H1 (cell line): ENCODE results near the gene NOTCH4. TPM values are rescaled to one million over a fixed set of nuclear protein-coding genes. Genes with fewer than 3 reads are reported as not detected.

Experiments used
- CTCF ChIA-PET: fragments of 300-600 bp; sonication (Branson Sonifier 250); formaldehyde crosslinking; loops from one replicate; lab custom pipeline; 2021; ENCODE audit not compliant: partially characterized antibody; lab: Charles Lee
- POLR2A ChIA-PET: fragments of 300-600 bp; sonication (Branson Sonifier 250); formaldehyde crosslinking; loops from one replicate; lab custom pipeline; 2021; ENCODE audit warnings: inconsistent platforms; ENCODE audit not compliant: partially characterized antibody; lab: Charles Lee
- DNase-seq, 2 experiments: peaks; one replicate each; pipeline versions ENCODE4 v3.0.0 to v3.0.0-alpha.2; 2010 to 2022; ENCODE audit warnings: low spot score in 2 of 2, low read depth in 1 of 2, mixed read lengths in 1 of 2
- FAIRE-seq: peaks from 2 replicates; lab custom pipeline; 2011; peaks lifted over from hg19 to GRCh38; lab: Jason Lieb, UNC
- H2AFZ ChIP-seq: 2 replicates; pipeline ENCODE4 v1.8.1; 2012; ENCODE audit warnings: low read length, inconsistent platforms
- H2AK5ac ChIP-seq: 2 replicates; pipeline ENCODE4 v1.6.1; 2013; ENCODE audit warnings: low read depth, low read length
- H2BK120ac ChIP-seq: replicated peaks from 2 replicates; pipeline ENCODE3; 2013; ENCODE audit warnings: low read depth, low read length, inconsistent platforms
- H2BK12ac ChIP-seq: 2 replicates; pipeline ENCODE4 v1.6.1; 2013; ENCODE audit warnings: low read depth, low read length
- H2BK15ac ChIP-seq: 2 replicates; pipeline ENCODE4 v1.6.1; 2013; ENCODE audit warnings: low read length
- H2BK20ac ChIP-seq: 2 replicates; pipeline ENCODE4 v1.6.1; 2013; ENCODE audit warnings: low read length
- H2BK5ac ChIP-seq: 2 replicates; pipeline ENCODE4 v1.6.1; 2013; ENCODE audit warnings: low read depth, low read length
- H3K14ac ChIP-seq: 2 replicates; pipeline ENCODE4 v1.6.1; 2013; ENCODE audit warnings: inconsistent platforms; ENCODE audit not compliant: insufficient read length
- H3K18ac ChIP-seq: 2 replicates; pipeline ENCODE4 v1.6.1; 2013; ENCODE audit warnings: low read length; ENCODE audit errors: extremely low read depth
- H3K23ac ChIP-seq: 2 replicates; pipeline ENCODE4 v1.6.1; 2013; ENCODE audit warnings: inconsistent platforms; ENCODE audit not compliant: insufficient read length
- H3K23me2 ChIP-seq: 2 replicates; pipeline ENCODE4 v1.6.1; 2013; ENCODE audit warnings: low read depth, low read length
- H3K27ac ChIP-seq: 2 replicates; pipeline ENCODE4 v1.6.1; 2011; ENCODE audit warnings: low read depth, low read length, inconsistent platforms
- H3K27me3 ChIP-seq, 4 experiments: replicated peaks in 1 of 4; 1 replicate in 1 of 4; 2 replicates in 3 of 4; pipeline versions ENCODE4 v1.6.1 to v1.8.1; 2011 to 2013; ENCODE audit warnings: low read length in 3 of 4, mild to moderate bottlenecking in 3 of 4, inconsistent platforms in 2 of 4, mixed read lengths in 2 of 4, moderate library complexity in 1 of 4; ENCODE audit not compliant: control insufficient read depth in 3 of 4, insufficient read depth in 3 of 4; ENCODE audit errors: extremely low read depth in 1 of 4
- H3K36me3 ChIP-seq, 4 experiments: 2 replicates each; pipeline versions ENCODE4 v1.6.1 to v1.8.1; 2011 to 2013; ENCODE audit warnings: mild to moderate bottlenecking in 4 of 4, low read length in 3 of 4, moderate library complexity in 2 of 4, control low read depth in 1 of 4, inconsistent platforms in 1 of 4; ENCODE audit not compliant: insufficient read depth in 4 of 4, control insufficient read depth in 2 of 4
- H3K4ac ChIP-seq: replicated peaks from 2 replicates; pipeline ENCODE3; 2013; ENCODE audit warnings: low read length, low read depth, mixed read lengths, inconsistent platforms; ENCODE audit not compliant: insufficient read length
- H3K4me1 ChIP-seq, 4 experiments: replicated peaks in 1 of 4; 1 replicate in 1 of 4; 2 replicates in 3 of 4; pipeline versions ENCODE4 v1.6.1 to v1.8.1; 2011 to 2013; ENCODE audit warnings: low read length in 3 of 4, inconsistent platforms in 2 of 4, mixed read lengths in 1 of 4; ENCODE audit not compliant: insufficient read depth in 4 of 4, control insufficient read depth in 3 of 4
- H3K4me2 ChIP-seq, 2 experiments: 2 replicates each; pipeline versions ENCODE4 v1.6.1 to v1.8.1; 2011 to 2013; ENCODE audit warnings: low read depth in 2 of 2, low read length in 2 of 2, control low read depth in 1 of 2, inconsistent platforms in 1 of 2, mild to moderate bottlenecking in 1 of 2; ENCODE audit not compliant: insufficient read depth in 1 of 2
- H3K4me3 ChIP-seq, 4 experiments: fragments of 200-600, 300-600 bp in 1 of 4; sonication (generic), shearing (Covaris generic), sonication (Bioruptor Twin) in 1 of 4; 2 replicates each; pipeline versions ENCODE4 v1.5.1 to v1.8.1; 2011 to 2016; ENCODE audit warnings: low read length in 4 of 4, low read depth in 3 of 4, control low read depth in 2 of 4, inconsistent platforms in 2 of 4, mild to moderate bottlenecking in 2 of 4, mixed read lengths in 1 of 4, moderate library complexity in 1 of 4; ENCODE audit not compliant: insufficient read depth in 2 of 4; ENCODE audit errors: extremely low read depth in 1 of 4
- H3K56ac ChIP-seq: replicated peaks from 2 replicates; pipeline ENCODE3; 2013; ENCODE audit warnings: low read depth, mild to moderate bottlenecking, mixed read lengths, low read length, inconsistent platforms; ENCODE audit not compliant: insufficient read length
- H3K79me1 ChIP-seq: 2 replicates; pipeline ENCODE4 v1.6.1; 2013; ENCODE audit warnings: low read depth, low read length, control low read depth
- H3K79me2 ChIP-seq, 2 experiments: 2 replicates each; pipeline versions ENCODE4 v1.6.1 to v1.8.1; 2012 to 2013; ENCODE audit warnings: low read length in 2 of 2, mild to moderate bottlenecking in 2 of 2, inconsistent platforms in 1 of 2; ENCODE audit not compliant: insufficient read depth in 2 of 2, control insufficient read depth in 1 of 2
- H3K9ac ChIP-seq, 4 experiments: replicated peaks in 1 of 4; 1 replicate in 1 of 4; 2 replicates in 3 of 4; pipeline versions ENCODE4 v1.6.1 to v1.8.1; 2011 to 2013; ENCODE audit warnings: low read depth in 3 of 4, low read length in 3 of 4, control low read depth in 2 of 4, mild to moderate bottlenecking in 2 of 4, moderate library complexity in 2 of 4, inconsistent platforms in 1 of 4; ENCODE audit errors: extremely low read depth in 1 of 4
- H3K9me3 ChIP-seq, 2 experiments: 2 replicates each; pipeline versions ENCODE4 v1.6.1 to v1.8.1; 2012 to 2013; ENCODE audit warnings: mild to moderate bottlenecking in 2 of 2, moderate library complexity in 2 of 2, control low read depth in 1 of 2, inconsistent platforms in 1 of 2, low read depth in 1 of 2, low read length in 1 of 2, mixed read lengths in 1 of 2; ENCODE audit not compliant: insufficient read depth in 2 of 2
- H4K20me1 ChIP-seq, 2 experiments: replicated peaks in 1 of 2; 2 replicates each; pipeline versions ENCODE3 to v1.8.1; 2011 to 2013; ENCODE audit warnings: inconsistent platforms in 2 of 2, low read length in 2 of 2, mild to moderate bottlenecking in 1 of 2; ENCODE audit not compliant: insufficient read depth in 2 of 2, control insufficient read depth in 1 of 2
- H4K5ac ChIP-seq: 2 replicates; pipeline ENCODE4 v1.6.1; 2013; ENCODE audit warnings: low read length, low read depth, mixed read lengths, inconsistent platforms; ENCODE audit not compliant: insufficient read length
- H4K8ac ChIP-seq: 2 replicates; pipeline ENCODE4 v1.8.0; 2013; ENCODE audit warnings: mild to moderate bottlenecking, moderate library complexity, low read length, inconsistent platforms; ENCODE audit not compliant: insufficient read depth; ENCODE audit errors: extremely low read depth
- H4K91ac ChIP-seq: replicated peaks from 2 replicates; pipeline ENCODE3; 2013; ENCODE audit warnings: low read length, mixed read lengths, inconsistent platforms; ENCODE audit not compliant: insufficient read length
- BCL11A ChIP-seq, 2 experiments: IDR thresholded peaks; one replicate each; pipeline ENCODE4 v1.6.1; 2011; ENCODE audit warnings: low read depth in 2 of 2, low read length in 2 of 2, mild to moderate bottlenecking in 2 of 2
- CREB1 ChIP-seq: IDR thresholded peaks from 2 replicates; pipeline ENCODE4 v1.6.1; 2012; ENCODE audit warnings: inconsistent platforms
- NRF1 ChIP-seq: IDR thresholded peaks from 2 replicates; pipeline ENCODE4 v1.6.1; 2011; ENCODE audit warnings: mild to moderate bottlenecking, low read depth, low read length, improper control_type of control experiment
- PHF8 ChIP-seq: fragments of 200-600 bp; sonication (generic); conservative IDR thresholded peaks from 2 replicates; pipeline ENCODE4 v1.7.1; 2012; ENCODE audit warnings: low read depth, mild to moderate bottlenecking, inconsistent platforms, low read length, moderate library complexity
- POLR2A ChIP-seq, 2 experiments: IDR thresholded peaks; 1 replicate in 1 of 2; 2 replicates in 1 of 2; pipeline ENCODE4 v1.6.1; 2011; ENCODE audit warnings: low read depth in 2 of 2, low read length in 2 of 2, mild to moderate bottlenecking in 2 of 2; ENCODE audit errors: control extremely low read depth in 1 of 2
- SRF ChIP-seq: IDR thresholded peaks from 2 replicates; pipeline ENCODE4 v1.6.1; 2011; ENCODE audit warnings: mild to moderate bottlenecking, low read depth, low read length, moderate library complexity
- TAF1 ChIP-seq: IDR thresholded peaks from 2 replicates; pipeline ENCODE4 v1.6.1; 2011; ENCODE audit warnings: mild to moderate bottlenecking, low read depth, low read length
- TAF7 ChIP-seq: optimal IDR thresholded peaks from 2 replicates; pipeline ENCODE3; 2011; ENCODE audit warnings: low read depth, mild to moderate bottlenecking, inconsistent platforms, low read length, moderate library complexity, borderline replicate concordance
- TBP ChIP-seq: IDR thresholded peaks from 2 replicates; pipeline ENCODE4 v1.6.1; 2011; ENCODE audit warnings: low read depth, low read length, improper control_type of control experiment
- YY1 ChIP-seq: IDR thresholded peaks from 2 replicates; pipeline ENCODE4 v1.6.1; 2011; ENCODE audit warnings: low read depth, mild to moderate bottlenecking, low read length
- WGBS, 2 experiments: shearing (Covaris generic) in 1 of 2; methylation state at CpG; one replicate each; pipeline versions ENCODE4 v1.1.6 to v1.1.7; 2013 to 2015; ENCODE audit warnings: low lambda C conversion rate in 2 of 2, mixed read lengths in 2 of 2, inconsistent platforms in 1 of 2, low coverage in 1 of 2, missing lambda C conversion rate in 1 of 2; ENCODE audit not compliant: insufficient replicate concordance in 2 of 2, insufficient coverage in 1 of 2, insufficient read length in 1 of 2; ENCODE audit errors: extremely low coverage in 1 of 2, missing lambda C conversion rate in 1 of 2; 5-methylcytosine and 5-hydroxymethylcytosine counted together
- polyA plus RNA-seq, 7 experiments: library from polyadenylated mRNA; depleted of rRNA in 3 of 7; stranded (reverse) in 5 of 7; unstranded in 2 of 7; fragments of >200 nt in 5 of 7; fragments of 200-250 nt in 2 of 7; gene quantifications; 1 replicate in 5 of 7; 2 replicates in 1 of 7; 4 replicates in 1 of 7; pipeline versions ENCODE4 v1.2.1 to v1.2.3, GENCODE V29; 2011 to 2013; ENCODE audit warnings: missing spikeins in 2 of 7, mixed read lengths in 2 of 7
- total RNA-seq: library from RNA; stranded (reverse); fragmentation: NEBNext Ultra II Directional; extraction: Animal tissue kit (Norgen Biotek cat#: 25700); gene quantifications from 2 replicates; pipeline ENCODE4 v1.2.1, GENCODE V29; 2021

NOTCH4 gene
- total and polyA plus RNA-seq, 2 of the 8 experiments (the other 6 are each of a cell fraction or from before 2014, with no cell fraction given) = 1.9 to 2.8 TPM

GRCh38 chr6:32177183-32177787 lies 46.6 kb downstream of the NOTCH4 start:
- peak overlapping the region; percentile 95; the same call in 1 of the 2 replicates for H4K8ac ChIP-seq
- peaks cover 5 to 21% (median 9%) of the 10 kb centered on the region in 4 experiments; a peak in 6 of 7 replicates for H3K4me1 ChIP-seq
- H3K23ac ChIP-seq = no peak overlapping the region
- peak overlapping the region; percentile 26 for H3K56ac ChIP-seq
- peaks cover 9% of the 10 kb centered on the region; the same call in 1 of the 2 replicates for H3K79me1 ChIP-seq
- peak overlapping the region; percentile 95 for H3K27ac ChIP-seq
- peak overlapping the region; percentile 97 for H2BK5ac ChIP-seq
- H2BK20ac ChIP-seq = no peak overlapping the region
- POLR2A ChIA-PET = interaction anchor here (0.6 to 7.9 kb wide), 16 partner anchors 8 to 794 kb away, joined by 3 to 194 read pairs (median 6); partner anchors contain the start of genes ATF6B, EGFL8, FKBPL and GPSM3
- peaks cover 26% of the 10 kb centered on the region for H3K23me2 ChIP-seq
- H2AFZ ChIP-seq = no peak overlapping the region
- FAIRE-seq = no peak
- H3K79me2 ChIP-seq = peaks cover 13 to 47% of the 10 kb centered on the region in 2 experiments
- peak overlapping the region; percentile 97 for H3K18ac ChIP-seq
- H3K4me2 ChIP-seq = peak overlapping the region; percentile 99 to 100
- peak overlapping the region; percentile 91; the same call in 1 of the 2 replicates for H2BK12ac ChIP-seq
- no peak overlapping the region for H3K14ac ChIP-seq
- CTCF ChIA-PET = interaction anchor here (0.6 to 2.4 kb wide), 6 partner anchors 11 to 59 kb away, joined by 3 to 10 read pairs (median 3); no protein-coding TSS in a partner anchor
- H3K9me3 ChIP-seq = no peaks in the 10 kb centered on the region
- peak overlapping the region; percentile 73 for H4K91ac ChIP-seq
- peak overlapping the region; percentile 91 to 99 (median 95) for H3K4me3 ChIP-seq
- DNase-seq = peak in 1 of 2 experiments; percentile 90
- WGBS, 2 experiments = 0% methylated on average over 15 of the region's 20 CpGs; no CpG with 5 or more reads in 1 of the 2 experiments
- peak overlapping the region; percentile 67 to 96 (median 86) for H3K9ac ChIP-seq
- peaks cover 3 to 6% of the 10 kb centered on the region in 2 experiments for H4K20me1 ChIP-seq
- no peaks in the 10 kb centered on the region for H3K27me3 ChIP-seq
- H2BK120ac ChIP-seq = no peak overlapping the region
- peak overlapping the region; percentile 11 for H3K4ac ChIP-seq
- peak overlapping the region; percentile 91; the same call in 1 of the 2 replicates for H2AK5ac ChIP-seq
- H4K5ac ChIP-seq = peak overlapping the region; percentile 79
- peaks cover 2 to 19% (median 9%) of the 10 kb centered on the region in 4 experiments; a peak in 7 of 8 replicates for H3K36me3 ChIP-seq
- H2BK15ac ChIP-seq = no peak overlapping the region
- TF ChIP-seq YY1 (peak; percentile 91), TBP (peak; percentile 66), SRF (0 out of 2 replicates have a peak, but pooled peaks have one; percentile 12), TAF7 (peak; percentile 29), CREB1 (peak; percentile 87), TAF1 (peak; percentile 56), PHF8 (peak; percentile 48; the same call in 1 of the 2 replicates), NRF1 (no peak), BCL11A (IDR thresholded peaks at IDR 0.05; ENCODE audit: low read depth in 2 of 2, low read length in 2 of 2) (no peak), POLR2A (IDR thresholded peaks at IDR 0.05; ENCODE audit: control extremely low read depth in 1 of 2, low read depth in 2 of 2, low read length in 2 of 2) (peak; percentile 66 to 68)
